Medulla oblongata (tissue), 1 donor: ENCODE measurements around the gene CHST12.
"Not testable (repeated sequence)": the region's sequence is repeated elsewhere in the genome, so short reads cannot be mapped to it uniquely, and the experiment has no call there.

Source experiments
- DNase-seq: peaks from one replicate; pipeline ENCODE4 v3.0.0-alpha.2; 2015; ENCODE audit errors: extremely low spot score

The CHST12 gene

DNA sequence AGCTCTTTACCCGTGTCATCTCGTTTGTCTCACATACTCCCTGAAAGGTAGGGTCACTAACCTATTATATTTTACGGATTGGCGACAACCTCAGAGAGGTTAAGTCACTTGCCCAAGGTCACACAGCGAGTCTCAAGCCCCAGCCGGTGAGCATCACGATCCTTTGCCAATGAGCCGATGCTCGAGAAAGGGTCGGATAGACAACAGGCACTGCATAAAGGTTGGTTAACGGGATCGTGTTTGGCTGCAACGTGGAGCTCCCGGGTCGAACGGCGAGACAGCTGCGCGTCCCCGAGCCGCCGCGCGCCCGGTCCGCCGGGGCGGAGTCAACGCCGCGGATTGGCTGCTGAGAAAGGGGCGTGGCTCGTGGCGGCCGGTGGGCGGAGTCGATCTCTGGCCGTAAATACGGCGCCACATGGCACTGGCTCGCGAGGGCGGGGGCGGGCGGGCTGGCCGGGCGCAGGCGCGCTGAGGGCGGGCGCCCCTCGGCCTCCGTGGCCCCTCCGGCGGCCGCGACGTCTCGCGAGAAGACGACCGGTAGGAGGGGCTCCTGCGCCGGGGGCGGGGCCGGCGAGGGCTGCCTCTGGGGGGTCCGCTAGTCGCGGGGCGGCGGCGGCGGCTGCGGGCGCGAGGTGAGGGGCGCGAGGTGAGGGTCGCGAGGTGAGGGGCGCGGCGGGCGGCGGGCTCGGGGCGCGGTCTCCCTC is at the start of gene CHST12:
CHST12 (plus strand) TSS at position 598 of the 704 bp plus-strand sequence. CDS start 29,029 bp downstream, outside the sequence.
- DNase-seq, result peak; percentile 95

DNA sequence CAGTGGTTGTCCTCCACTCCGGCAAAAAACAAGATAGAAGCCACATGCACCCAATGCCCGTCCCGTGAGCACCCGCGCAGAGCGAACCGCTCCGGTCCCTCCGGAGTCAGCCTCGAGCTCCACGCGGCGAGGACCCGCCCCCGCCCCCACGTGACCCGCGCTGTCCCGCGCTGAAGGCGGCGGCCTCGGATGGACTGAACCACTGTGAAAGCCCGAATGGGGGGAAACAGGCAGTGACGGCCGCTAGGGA is 49.5 kb upstream of the CHST12 start:
- DNase-seq, result peak; percentile 89

- DNase-seq, result peak; percentile 90
Observed at GRCh38 chr7:2354186-2354938, 49.0 kb upstream of the CHST12 start, which contains the start of gene EIF3B. EIF3B (plus strand) TSS chr7:2354827; CDS start chr7:2354922, 95 bp downstream.

DNA sequence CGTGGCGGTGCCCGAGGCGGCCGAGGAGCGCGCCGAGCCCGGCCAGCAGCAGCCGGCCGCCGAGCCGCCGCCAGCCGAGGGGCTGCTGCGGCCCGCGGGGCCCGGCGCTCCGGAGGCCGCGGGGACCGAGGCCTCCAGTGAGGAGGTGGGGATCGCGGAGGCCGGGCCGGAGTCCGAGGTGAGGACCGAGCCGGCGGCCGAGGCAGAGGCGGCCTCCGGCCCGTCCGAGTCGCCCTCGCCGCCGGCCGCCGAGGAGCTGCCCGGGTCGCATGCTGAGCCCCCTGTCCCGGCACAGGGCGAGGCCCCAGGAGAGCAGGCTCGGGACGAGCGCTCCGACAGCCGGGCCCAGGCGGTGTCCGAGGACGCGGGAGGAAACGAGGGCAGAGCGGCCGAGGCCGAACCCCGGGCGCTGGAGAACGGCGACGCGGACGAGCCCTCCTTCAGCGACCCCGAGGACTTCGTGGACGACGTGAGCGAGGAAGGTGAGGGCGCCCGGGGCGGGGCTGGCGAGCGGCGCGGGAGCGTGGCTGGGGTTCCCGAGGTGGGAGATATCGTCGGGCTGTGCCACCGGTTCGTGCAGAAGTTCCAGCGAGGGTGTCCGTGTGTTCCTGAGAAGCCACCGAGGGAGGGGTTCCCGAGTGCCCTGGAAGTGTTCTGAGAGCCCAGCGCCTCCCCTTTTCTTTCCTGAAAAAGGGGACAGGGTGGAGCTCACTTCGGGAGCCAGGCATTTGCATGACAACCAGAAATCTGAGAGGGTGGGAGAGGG is 48.3 kb upstream of the CHST12 start:
- DNase-seq, result no peak

GRCh38 chr7:2355705-2356008 is 47.8 kb upstream of the CHST12 start:
- no peak for DNase-seq

- DNase-seq, result no peak
Observed at GRCh38 chr7:2357165-2357564, 46.2 kb upstream of the CHST12 start.

DNA sequence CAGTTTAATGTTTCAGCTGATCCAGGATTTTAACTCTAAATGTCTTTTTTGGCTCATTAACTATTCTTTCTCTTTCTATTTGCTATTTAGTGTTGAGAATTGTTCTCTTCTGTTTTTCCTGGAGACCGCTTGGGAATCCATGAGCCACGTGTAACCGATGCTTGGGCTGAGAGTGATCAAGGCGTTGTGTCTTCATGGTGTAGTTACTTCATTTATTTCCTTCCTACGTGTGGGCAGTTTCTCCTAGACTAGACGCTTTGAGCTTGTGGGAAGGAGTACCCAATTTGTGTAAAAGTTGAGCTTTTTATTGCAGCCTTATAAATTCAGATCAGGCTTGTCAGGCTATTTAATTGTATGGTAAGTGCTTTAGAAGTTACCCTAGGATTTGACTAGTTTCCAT is 45.8 kb upstream of the CHST12 start:
- DNase-seq, result no peak

GRCh38 chr7:2358968-2359527 is 44.4 kb upstream of the CHST12 start:
- no peak for DNase-seq

GRCh38 chr7:2359610-2360009 is 43.8 kb upstream of the CHST12 start:
- no peak for DNase-seq

GRCh38 chr7:2360796-2361195 is 42.6 kb upstream of the CHST12 start:
- no peak for DNase-seq

GRCh38 chr7:2362385-2363088 is 40.9 kb upstream of the CHST12 start:
- no peak for DNase-seq

- no peak for DNase-seq
Observed at GRCh38 chr7:2369139-2369538, 34.3 kb upstream of the CHST12 start.

GRCh38 chr7:2371329-2371728 is 32.1 kb upstream of the CHST12 start:
- no peak for DNase-seq

DNA sequence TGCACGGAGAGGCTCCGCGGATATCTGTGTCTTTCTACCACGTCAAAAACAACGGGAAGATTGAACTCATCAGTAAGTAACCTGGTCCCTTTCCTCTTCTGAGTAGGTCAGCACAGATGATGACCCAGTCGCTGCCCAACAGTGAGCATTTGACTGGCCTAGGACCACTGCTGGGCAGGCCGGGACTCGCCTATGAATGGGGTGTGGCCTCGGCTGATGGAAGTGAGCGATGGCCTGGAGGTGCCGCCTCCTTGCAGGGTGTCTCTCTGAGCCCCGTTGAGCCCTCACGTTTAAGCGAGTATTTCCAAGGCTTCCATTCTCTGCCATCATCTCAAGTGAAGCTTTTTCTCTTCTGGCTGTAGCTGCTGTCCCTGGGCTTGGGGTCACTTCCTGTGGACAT is 30.7 kb upstream of the CHST12 start:
- DNase-seq, result no peak

DNA sequence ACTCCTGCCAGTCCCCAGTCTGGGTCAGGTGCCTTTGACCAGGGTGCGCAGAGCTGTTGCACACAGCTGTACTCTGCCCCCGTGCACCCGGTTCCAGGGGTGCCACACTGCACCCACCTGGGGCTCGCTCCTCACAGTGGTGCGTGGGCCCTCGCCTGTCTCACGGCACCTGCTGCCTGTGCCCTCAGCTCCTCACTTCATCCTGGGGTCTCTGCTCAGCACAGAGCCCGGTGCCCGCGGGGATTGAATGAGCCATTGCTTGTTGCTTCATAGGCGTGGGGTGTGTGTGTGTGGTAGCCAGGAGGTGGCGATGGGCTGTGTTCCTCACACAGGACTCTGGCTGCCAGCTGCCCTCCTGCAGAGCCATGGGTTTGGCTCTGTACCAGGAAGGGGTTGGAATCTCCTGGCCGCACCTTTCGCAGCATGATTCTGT is 30.3 kb upstream of the CHST12 start:
- DNase-seq, result no peak

DNA sequence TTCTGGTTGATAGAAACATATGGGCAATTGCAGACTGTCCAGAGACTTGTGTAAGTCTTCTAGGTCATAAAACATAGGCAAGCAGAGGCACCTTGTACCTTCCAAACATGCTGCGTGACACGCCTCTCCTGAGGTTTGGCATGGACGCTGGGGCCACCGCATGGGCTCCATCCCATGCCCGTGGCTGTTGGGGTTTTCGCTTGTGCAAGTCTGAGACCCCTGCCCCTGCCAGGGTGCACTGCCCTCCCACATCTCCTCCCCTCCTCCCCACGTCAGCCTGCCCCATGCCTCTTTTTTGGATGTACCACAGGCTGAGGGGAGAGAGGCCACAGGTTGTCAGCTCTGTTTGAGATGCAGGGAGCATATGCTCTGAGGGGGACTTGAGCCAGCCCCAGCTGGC is 29.8 kb upstream of the CHST12 start:
- DNase-seq, result no peak

- no peak for DNase-seq
Observed at GRCh38 chr7:2374401-2374800, 29.0 kb upstream of the CHST12 start.

DNA sequence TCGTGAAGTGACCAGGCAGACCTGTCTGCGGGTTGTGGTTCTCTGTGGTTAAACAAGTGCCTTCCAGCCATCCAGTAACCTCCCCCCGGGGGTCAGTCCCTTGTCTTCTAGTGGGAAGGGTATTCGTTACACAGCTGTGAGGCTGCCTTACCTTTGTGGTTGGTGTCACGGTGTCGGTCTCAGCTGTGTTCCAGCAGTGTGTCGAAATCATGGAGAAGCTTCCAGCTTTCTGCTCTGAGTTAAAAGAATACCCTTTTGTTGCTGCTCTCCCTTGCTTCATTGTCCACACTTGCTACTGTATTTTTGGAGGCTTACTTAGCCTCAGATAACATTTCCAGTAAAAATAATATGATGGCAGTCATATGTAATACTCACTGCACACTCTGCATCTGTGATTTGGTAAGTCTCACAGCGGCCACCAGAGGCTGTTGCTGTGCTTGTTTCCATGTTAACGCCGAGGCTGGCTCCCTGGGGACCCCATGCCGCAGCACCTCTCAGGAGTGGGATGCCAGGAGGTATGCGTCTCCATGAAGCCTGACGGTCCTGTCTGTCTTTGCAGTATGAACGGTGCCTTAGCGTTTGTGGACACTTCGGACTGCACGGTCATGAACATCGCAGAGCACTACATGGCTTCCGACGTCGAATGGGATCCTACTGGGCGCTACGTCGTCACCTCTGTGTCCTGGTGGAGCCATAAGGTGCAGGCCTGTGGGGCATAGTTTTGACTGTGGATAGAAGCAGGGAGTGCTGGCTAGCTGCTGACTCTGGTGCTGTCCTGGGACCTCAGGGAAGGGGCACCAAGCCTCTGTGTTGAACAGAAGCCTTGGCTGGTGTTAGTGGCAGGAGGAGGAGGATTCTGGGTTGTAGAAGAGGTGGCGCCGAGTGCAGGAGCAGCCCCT is 28.3 kb upstream of the CHST12 start:
- DNase-seq, result no peak

- DNase-seq, result no peak
Observed at GRCh38 chr7:2376351-2377154, 26.9 kb upstream of the CHST12 start.

GRCh38 chr7:2377492-2377891 is 25.9 kb upstream of the CHST12 start:
- not testable (repeated sequence) for DNase-seq
